Ascending aorta (tissue), 2 donors: ENCODE measurements around the gene ST8SIA5. TPM values are rescaled to one million over a fixed set of nuclear protein-coding genes. Genes with fewer than 3 reads are reported as not detected.

ENCODE experiments used
- DNase-seq, 2 donors: peaks; one replicate each; pipeline ENCODE4 v3.0.0-alpha.2; 2019; ENCODE audit warnings: low spot score in 2 of 2
- H3K27ac ChIP-seq, 2 donors: fragments of 200-600 bp; sonication (generic); one replicate each; pipeline ENCODE4 v1.5.1; 2016 to 2017; ENCODE audit warnings: mild to moderate bottlenecking in 1 of 2
- H3K27me3 ChIP-seq: fragments of 200-600 bp; sonication (generic); one replicate; pipeline ENCODE4 v1.5.1; 2017
- H3K36me3 ChIP-seq, 2 donors: fragments of 200-600 bp; sonication (generic); one replicate each; pipeline ENCODE4 v1.5.1; 2016
- H3K4me1 ChIP-seq, 2 donors: fragments of 200-600 bp; sonication (generic); one replicate each; pipeline ENCODE4 v1.5.1; 2016 to 2017; ENCODE audit warnings: mild to moderate bottlenecking in 1 of 2
- H3K4me3 ChIP-seq, 2 donors: fragments of 200-600 bp; sonication (generic); one replicate each; pipeline ENCODE4 v1.5.1; 2016 to 2017; ENCODE audit warnings: mild to moderate bottlenecking in 1 of 2
- H3K9me3 ChIP-seq, 2 donors: fragments of 200-600 bp; sonication (generic); one replicate each; pipeline ENCODE4 v1.5.1; 2016
- CTCF ChIP-seq, 3 experiments: fragments of 200-600 bp in 2 of 3; fragments of 450-650 bp in 1 of 3; sonication (generic) in 2 of 3; IDR thresholded peaks; one replicate each; pipeline ENCODE4 v1.5.1; 2016 to 2019; ENCODE audit warnings: antibody characterized with exemption in 3 of 3, mild to moderate bottlenecking in 1 of 3, moderate library complexity in 1 of 3
- intact Hi-C: fragments of 100-400 bp; cut with DNase I; formaldehyde crosslinking; loops from one replicate; pipeline ENCODE4 v1.15.1; 2023
- total RNA-seq: library from RNA; depleted of rRNA; stranded (reverse); fragments of >200 nt; gene quantifications from one replicate; pipeline ENCODE4 v1.1.0, GENCODE V29; 2016

ST8SIA5 gene
- total RNA-seq, 1 donor from 2014 or later, result 0.11 TPM

- Histone ChIP-seq H3K4me3 (no peak overlapping the region), H3K27ac (no peak overlapping the region), H3K27me3 (peaks cover 6% of the 10 kb centered on the region), H3K9me3 (no peaks in the 10 kb centered on the region), H3K36me3 (no peaks in the 10 kb centered on the region), H3K4me1 (peaks cover 0 to 3% of the 10 kb centered on the region in 2 donors)
- no peak for DNase-seq
- intact Hi-C loops, result no loop called here
- no peak for TF ChIP-seq CTCF (IDR thresholded peaks at IDR 0.05)
These were observed 2.7 kb downstream of the ST8SIA5 start for GRCh38 chr18:46754188-46754587.

GRCh38 chr18:46751882-46752281, 5.0 kb downstream of the ST8SIA5 start:
- no peak for TF ChIP-seq CTCF (IDR thresholded peaks at IDR 0.05)
- DNase-seq, result no peak
- Histone ChIP-seq H3K4me3 (no peak overlapping the region), H3K9me3 (no peaks in the 10 kb centered on the region), H3K4me1 (peaks cover 0 to 3% of the 10 kb centered on the region in 2 donors), H3K36me3 (no peaks in the 10 kb centered on the region), H3K27me3 (no peaks in the 10 kb centered on the region), H3K27ac (no peak overlapping the region)
- intact Hi-C loops, result no loop called here

GRCh38 chr18:46750626-46751025, 6.2 kb downstream of the ST8SIA5 start:
- no peak overlapping the region for H3K27ac ChIP-seq
- no peaks in the 10 kb centered on the region for H3K27me3 ChIP-seq
- no peak overlapping the region for H3K4me3 ChIP-seq
- DNase-seq, result no peak
- intact Hi-C loops, result no loop called here
- no peaks in the 10 kb centered on the region for H3K4me1 ChIP-seq
- H3K36me3 ChIP-seq, result no peaks in the 10 kb centered on the region
- no peak for TF ChIP-seq CTCF (IDR thresholded peaks at IDR 0.05)
- H3K9me3 ChIP-seq, result no peaks in the 10 kb centered on the region

- intact Hi-C loops, result no loop called here
- H3K9me3 ChIP-seq, result no peaks in the 10 kb centered on the region
- TF ChIP-seq CTCF (IDR thresholded peaks at IDR 0.05), result no peak
- H3K36me3 ChIP-seq, result no peaks in the 10 kb centered on the region
- no peak overlapping the region for H3K27ac ChIP-seq
- H3K4me3 ChIP-seq, result no peak overlapping the region
- H3K4me1 ChIP-seq, result no peaks in the 10 kb centered on the region
- DNase-seq, result no peak
- no peaks in the 10 kb centered on the region for H3K27me3 ChIP-seq
These were observed 8.4 kb downstream of the ST8SIA5 start for GRCh38 chr18:46748466-46748865.

GRCh38 chr18:46740046-46740445, 16.8 kb downstream of the ST8SIA5 start:
- Histone ChIP-seq H3K27ac (no peak overlapping the region), H3K27me3 (no peaks in the 10 kb centered on the region), H3K9me3 (peaks cover 0 to 3% of the 10 kb centered on the region in 2 donors), H3K4me1 (no peaks in the 10 kb centered on the region), H3K4me3 (no peak overlapping the region), H3K36me3 (no peaks in the 10 kb centered on the region)
- intact Hi-C loops, result no loop called here
- TF ChIP-seq CTCF (IDR thresholded peaks at IDR 0.05), result no peak
- DNase-seq, result no peak

GRCh38 chr18:46738491-46738890, 18.4 kb downstream of the ST8SIA5 start:
- Histone ChIP-seq H3K9me3 (peaks cover 0 to 3% of the 10 kb centered on the region in 2 donors), H3K27ac (no peak overlapping the region), H3K4me1 (no peaks in the 10 kb centered on the region), H3K36me3 (no peaks in the 10 kb centered on the region), H3K4me3 (no peak overlapping the region), H3K27me3 (no peaks in the 10 kb centered on the region)
- no peak for DNase-seq
- intact Hi-C loops, result no loop called here
- TF ChIP-seq CTCF (IDR thresholded peaks at IDR 0.05), result no peak
